Activated naive CD8-positive, alpha-beta T cell treated with anti-CD3 and anti-CD28 coated beads, Interleukin-2, amount 10 ng/mL, durations not matched to agents 7 days and 5 days (primary cell): ENCODE results near the gene SPATA6L. TPM values are rescaled to one million over a fixed set of nuclear protein-coding genes. Genes with fewer than 3 reads are reported as not detected.

Experiments used
- ATAC-seq: fragments of 150-1000 bp; cut with Tn5 transposase; one replicate; pipeline ENCODE4 v1.10.0; 2021; ENCODE audit warnings: low read depth, moderate library complexity
- POLR2A ChIA-PET: fragments of 350-600 bp; sonication (Branson Sonifier 250); formaldehyde crosslinking; loops from one replicate; lab custom pipeline; 2021; ENCODE audit warnings: antibody characterized with exemption; lab: Charles Lee
- DNase-seq: peaks from one replicate; pipeline ENCODE4 v3.0.0; 2021
- H3K27ac Mint-ChIP-seq: one replicate; pipeline ENCODE4 v1.8.0; 2022; ENCODE audit warnings: mild to moderate bottlenecking, mixed read lengths
- H3K27me3 Mint-ChIP-seq: one replicate; pipeline ENCODE4 v1.8.0; 2022; ENCODE audit warnings: mild to moderate bottlenecking, moderate library complexity, mixed read lengths
- H3K36me3 Mint-ChIP-seq: one replicate; pipeline ENCODE4 v1.8.0; 2021; ENCODE audit warnings: mild to moderate bottlenecking, mixed read lengths
- H3K4me1 Mint-ChIP-seq: one replicate; pipeline ENCODE4 v1.8.0; 2021; ENCODE audit warnings: mixed read lengths
- H3K4me3 Mint-ChIP-seq: one replicate; pipeline ENCODE4 v1.8.0; 2022; ENCODE audit warnings: mild to moderate bottlenecking, moderate library complexity, mixed read lengths
- H3K9me3 Mint-ChIP-seq: one replicate; pipeline ENCODE4 v1.8.0; 2021; ENCODE audit warnings: mixed read lengths
- total RNA-seq, 2 experiments: library from RNA; stranded (reverse); gene quantifications; one replicate each; pipeline ENCODE4 v1.2.3, GENCODE V29; 2021

The SPATA6L gene
- total RNA-seq, 2 experiments from 2014 or later: 0.72 to 1.0 TPM

- POLR2A ChIA-PET: no interaction called here
- Mint-ChIP-seq H3K27me3 (peaks cover 2% of the 10 kb centered on the region), H3K4me3 (no peak overlapping the region), H3K9me3 (no peaks in the 10 kb centered on the region), H3K4me1 (peaks cover 7% of the 10 kb centered on the region), H3K27ac (no peak overlapping the region), H3K36me3 (no peaks in the 10 kb centered on the region)
- ATAC-seq: no peak
- DNase-seq: no peak
Observed at GRCh38 chr9:4654538-4654937, 11.7 kb downstream of the SPATA6L start.

- ATAC-seq: no peak
- no peak overlapping the region for H3K4me3 Mint-ChIP-seq
- no peak overlapping the region for H3K27ac Mint-ChIP-seq
- H3K36me3 Mint-ChIP-seq: no peaks in the 10 kb centered on the region
- H3K9me3 Mint-ChIP-seq: no peaks in the 10 kb centered on the region
- POLR2A ChIA-PET: no interaction called here
- H3K27me3 Mint-ChIP-seq: peaks cover 2% of the 10 kb centered on the region
- no peak for DNase-seq
- peaks cover 7% of the 10 kb centered on the region for H3K4me1 Mint-ChIP-seq
Observed at GRCh38 chr9:4654084-4654483, 12.2 kb downstream of the SPATA6L start.

GRCh38 chr9:4642351-4642750 is 23.9 kb downstream of the SPATA6L start:
- Mint-ChIP-seq H3K27ac (no peak overlapping the region), H3K4me1 (peaks cover 2% of the 10 kb centered on the region), H3K4me3 (no peak overlapping the region), H3K9me3 (no peaks in the 10 kb centered on the region), H3K27me3 (no peaks in the 10 kb centered on the region), H3K36me3 (no peaks in the 10 kb centered on the region)
- DNase-seq (no peak), ATAC-seq (no peak)
- POLR2A ChIA-PET: no interaction called here

- peak; percentile 56 for ATAC-seq
- DNase-seq: peak; percentile 40
- H3K36me3 Mint-ChIP-seq: no peaks in the 10 kb centered on the region
- POLR2A ChIA-PET: no interaction called here
- H3K4me3 Mint-ChIP-seq: no peak overlapping the region
- peaks cover 2% of the 10 kb centered on the region for H3K4me1 Mint-ChIP-seq
- no peaks in the 10 kb centered on the region for H3K9me3 Mint-ChIP-seq
- no peaks in the 10 kb centered on the region for H3K27me3 Mint-ChIP-seq
- H3K27ac Mint-ChIP-seq: no peak overlapping the region
Observed at GRCh38 chr9:4640027-4640426, 26.3 kb downstream of the SPATA6L start.

- H3K27me3 Mint-ChIP-seq: no peaks in the 10 kb centered on the region
- H3K4me1 Mint-ChIP-seq: no peaks in the 10 kb centered on the region
- POLR2A ChIA-PET: no interaction called here
- DNase-seq (no peak), ATAC-seq (no peak)
- no peaks in the 10 kb centered on the region for H3K9me3 Mint-ChIP-seq
- H3K27ac Mint-ChIP-seq: no peak overlapping the region
- H3K36me3 Mint-ChIP-seq: no peaks in the 10 kb centered on the region
- H3K4me3 Mint-ChIP-seq: no peak overlapping the region
Observed at GRCh38 chr9:4639420-4639819, 26.9 kb downstream of the SPATA6L start.

- Mint-ChIP-seq H3K27ac (no peak overlapping the region), H3K36me3 (no peaks in the 10 kb centered on the region), H3K4me3 (no peak overlapping the region), H3K27me3 (no peaks in the 10 kb centered on the region), H3K4me1 (no peaks in the 10 kb centered on the region), H3K9me3 (no peaks in the 10 kb centered on the region)
- DNase-seq (no peak), ATAC-seq (no peak)
- POLR2A ChIA-PET: no interaction called here
Observed at GRCh38 chr9:4638968-4639367, 27.3 kb downstream of the SPATA6L start.

- POLR2A ChIA-PET: no interaction called here
- ATAC-seq: no peak
- H3K27me3 Mint-ChIP-seq: peaks cover 10% of the 10 kb centered on the region
- DNase-seq: no peak
- no peak overlapping the region for H3K4me3 Mint-ChIP-seq
- H3K27ac Mint-ChIP-seq: no peak overlapping the region
- H3K4me1 Mint-ChIP-seq: no peaks in the 10 kb centered on the region
- no peaks in the 10 kb centered on the region for H3K9me3 Mint-ChIP-seq
- no peaks in the 10 kb centered on the region for H3K36me3 Mint-ChIP-seq
Observed at GRCh38 chr9:4630836-4631235, 35.4 kb downstream of the SPATA6L start.

GRCh38 chr9:4622016-4622415 is 44.3 kb downstream of the SPATA6L start:
- no peak for ATAC-seq
- Mint-ChIP-seq H3K4me3 (no peak overlapping the region), H3K27ac (no peak overlapping the region)

GRCh38 chr9:4620881-4621555 is 45.3 kb downstream of the SPATA6L start:
- ATAC-seq (no peak), DNase-seq (no peak)
- POLR2A ChIA-PET: no interaction called here
- H3K27me3 Mint-ChIP-seq: peaks cover 15% of the 10 kb centered on the region
- H3K4me1 Mint-ChIP-seq: peaks cover 13% of the 10 kb centered on the region
- no peak overlapping the region for H3K27ac Mint-ChIP-seq
- no peak overlapping the region for H3K4me3 Mint-ChIP-seq
- peaks cover 2% of the 10 kb centered on the region for H3K9me3 Mint-ChIP-seq
- peaks cover 10% of the 10 kb centered on the region for H3K36me3 Mint-ChIP-seq

More at GRCh38 chr9:4622016-4622415, 44.3 kb downstream of the SPATA6L start:
- DNase-seq: no peak
- POLR2A ChIA-PET: no interaction called here
- H3K4me1 Mint-ChIP-seq: peaks cover 13% of the 10 kb centered on the region
- H3K9me3 Mint-ChIP-seq: peaks cover 2% of the 10 kb centered on the region
- H3K27me3 Mint-ChIP-seq: peaks cover 22% of the 10 kb centered on the region
- peaks cover 10% of the 10 kb centered on the region for H3K36me3 Mint-ChIP-seq

- Mint-ChIP-seq H3K9me3 (peaks cover 2% of the 10 kb centered on the region), H3K27me3 (peaks cover 15% of the 10 kb centered on the region), H3K4me1 (peaks cover 15% of the 10 kb centered on the region), H3K27ac (peak overlapping the region; percentile 63), H3K36me3 (peaks cover 10% of the 10 kb centered on the region), H3K4me3 (peak overlapping the region; percentile 62)
- POLR2A ChIA-PET: no interaction called here
- ATAC-seq: peak; percentile 88
- peak; percentile 43 for DNase-seq
Observed at GRCh38 chr9:4620057-4620765, 46.1 kb downstream of the SPATA6L start.

- H3K4me3 Mint-ChIP-seq: no peak overlapping the region
- H3K36me3 Mint-ChIP-seq: peaks cover 10% of the 10 kb centered on the region
- H3K27me3 Mint-ChIP-seq: peaks cover 19% of the 10 kb centered on the region
- peaks cover 4% of the 10 kb centered on the region for H3K9me3 Mint-ChIP-seq
- H3K27ac Mint-ChIP-seq: no peak overlapping the region
- DNase-seq (no peak), ATAC-seq (no peak)
- POLR2A ChIA-PET: no interaction called here
- H3K4me1 Mint-ChIP-seq: peaks cover 17% of the 10 kb centered on the region
Observed at GRCh38 chr9:4618700-4619099, 47.6 kb downstream of the SPATA6L start.

GRCh38 chr9:4617752-4618151 is 48.5 kb downstream of the SPATA6L start:
- peaks cover 4% of the 10 kb centered on the region for H3K9me3 Mint-ChIP-seq
- POLR2A ChIA-PET: interaction anchor here (0.6 kb wide), 1 partner anchor 238 kb away, joined by 3 read pairs; no protein-coding TSS in a partner anchor
- H3K4me1 Mint-ChIP-seq: peaks cover 17% of the 10 kb centered on the region
- no peak overlapping the region for H3K27ac Mint-ChIP-seq
- no peak for DNase-seq
- peaks cover 10% of the 10 kb centered on the region for H3K36me3 Mint-ChIP-seq
- ATAC-seq: no peak
- peaks cover 19% of the 10 kb centered on the region for H3K27me3 Mint-ChIP-seq
- no peak overlapping the region for H3K4me3 Mint-ChIP-seq

- ATAC-seq (no peak), DNase-seq (no peak)
- Mint-ChIP-seq H3K27ac (no peak overlapping the region), H3K4me3 (no peak overlapping the region), H3K27me3 (peaks cover 19% of the 10 kb centered on the region), H3K4me1 (peaks cover 17% of the 10 kb centered on the region), H3K9me3 (peaks cover 6% of the 10 kb centered on the region), H3K36me3 (peaks cover 6% of the 10 kb centered on the region)
- POLR2A ChIA-PET: no interaction called here
Observed at GRCh38 chr9:4615778-4616177, 50.5 kb downstream of the SPATA6L start.

- Mint-ChIP-seq H3K27me3 (peaks cover 19% of the 10 kb centered on the region), H3K36me3 (peaks cover 2% of the 10 kb centered on the region), H3K4me3 (no peak overlapping the region), H3K27ac (no peak overlapping the region), H3K9me3 (peaks cover 6% of the 10 kb centered on the region), H3K4me1 (peaks cover 12% of the 10 kb centered on the region)
- no peak for ATAC-seq
- POLR2A ChIA-PET: no interaction called here
- no peak for DNase-seq
Observed at GRCh38 chr9:4615251-4615650, 51.0 kb downstream of the SPATA6L start.
